Skeletal muscle tissue (tissue), 4 donors: Measurements from ENCODE around the gene MYO1A. TPM values are rescaled to one million over a fixed set of nuclear protein-coding genes. Genes with fewer than 3 reads are reported as not detected.
"Not testable (repeated sequence)": the region's sequence is repeated elsewhere in the genome, so short reads cannot be mapped to it uniquely, and the experiment has no call there.

Experiments
- H3K27ac ChIP-seq: one replicate; pipeline ENCODE4 v1.7.0; 2013; ENCODE audit warnings: mild to moderate bottlenecking, low read depth, low read length, inconsistent platforms
- H3K27me3 ChIP-seq, 3 donors: one replicate each; pipeline ENCODE4 v1.7.0; 2013; ENCODE audit warnings: low read length in 3 of 3; ENCODE audit not compliant: control insufficient read depth in 3 of 3, insufficient read depth in 3 of 3
- H3K36me3 ChIP-seq, 3 donors: one replicate each; pipeline ENCODE4 v1.7.0; 2013; ENCODE audit warnings: low read length in 3 of 3; ENCODE audit not compliant: control insufficient read depth in 3 of 3, insufficient read depth in 3 of 3
- H3K4me1 ChIP-seq, 3 donors: one replicate each; pipeline ENCODE4 v1.7.0; 2013; ENCODE audit warnings: low read length in 3 of 3, mild to moderate bottlenecking in 3 of 3; ENCODE audit not compliant: control insufficient read depth in 3 of 3, insufficient read depth in 3 of 3
- H3K4me3 ChIP-seq, 3 donors: one replicate each; pipeline ENCODE4 v1.7.0; 2013; ENCODE audit warnings: low read length in 3 of 3
- H3K9ac ChIP-seq, 3 donors: one replicate each; pipeline ENCODE4 v1.7.0; 2013; ENCODE audit warnings: low read length in 3 of 3, mild to moderate bottlenecking in 3 of 3, moderate library complexity in 2 of 3, low read depth in 1 of 3
- H3K9me3 ChIP-seq, 3 donors: one replicate each; pipeline ENCODE4 v1.7.0; 2013; ENCODE audit warnings: low read length in 3 of 3; ENCODE audit not compliant: control insufficient read depth in 3 of 3
- total RNA-seq: library from RNA; depleted of rRNA; stranded (reverse); fragments of >200 nt; gene quantifications from one replicate; pipeline ENCODE4 v1.2.3, GENCODE V29; 2014
- donor health status: Osteomylitis.

MYO1A gene
- total RNA-seq, 1 donor from 2014 or later = not detected

GRCh38 chr12:57018906-57019305, 31.0 kb downstream of the MYO1A start:
- H3K27me3 ChIP-seq = peaks cover 6 to 25% (median 22%) of the 10 kb centered on the region in 3 donors
- no peak overlapping the region for H3K4me3 ChIP-seq
- H3K36me3 ChIP-seq = no peaks in the 10 kb centered on the region
- no peak overlapping the region for H3K27ac ChIP-seq
- H3K9ac ChIP-seq = no peak overlapping the region
- H3K9me3 ChIP-seq = no peaks in the 10 kb centered on the region
- no peaks in the 10 kb centered on the region for H3K4me1 ChIP-seq

GRCh38 chr12:57018353-57018752, 31.6 kb downstream of the MYO1A start:
- not testable (repeated sequence) for H3K4me3 ChIP-seq, H3K27ac ChIP-seq, H3K9me3 ChIP-seq, H3K4me1 ChIP-seq, H3K36me3 ChIP-seq, H3K9ac ChIP-seq
- H3K27me3 ChIP-seq = peaks cover 7 to 29% (median 22%) of the 10 kb centered on the region in 3 donors

- no peaks in the 10 kb centered on the region for H3K36me3 ChIP-seq
- no peaks in the 10 kb centered on the region for H3K9me3 ChIP-seq
- H3K4me1 ChIP-seq = no peaks in the 10 kb centered on the region
- H3K27me3 ChIP-seq = peaks cover 7 to 40% (median 22%) of the 10 kb centered on the region in 3 donors
- H3K9ac ChIP-seq = no peak within 1 kb of the TSS
- no peak within 1 kb of the TSS for H3K27ac ChIP-seq
- H3K4me3 ChIP-seq = no peak within 1 kb of the TSS
These were observed 33.6 kb downstream of the MYO1A start, which contains the start of gene TAC3 for GRCh38 chr12:57016348-57016747. TAC3 (minus strand) TSS chr12:57016529; CDS start chr12:57015797, 732 bp downstream.

- H3K9ac ChIP-seq = no peak overlapping the region
- no peaks in the 10 kb centered on the region for H3K4me1 ChIP-seq
- no peak overlapping the region for H3K27ac ChIP-seq
- no peaks in the 10 kb centered on the region for H3K36me3 ChIP-seq
- H3K27me3 ChIP-seq = peaks cover 7 to 40% (median 22%) of the 10 kb centered on the region in 3 donors
- H3K4me3 ChIP-seq = no peak overlapping the region
- no peaks in the 10 kb centered on the region for H3K9me3 ChIP-seq
These were observed 37.1 kb downstream of the MYO1A start for GRCh38 chr12:57012600-57013465.

GRCh38 chr12:57011438-57012424, 38.2 kb downstream of the MYO1A start:
- H3K27ac ChIP-seq = no peak overlapping the region
- H3K9me3 ChIP-seq = no peaks in the 10 kb centered on the region
- H3K27me3 ChIP-seq = peaks cover 7 to 39% (median 22%) of the 10 kb centered on the region in 3 donors
- no peak overlapping the region for H3K4me3 ChIP-seq
- H3K9ac ChIP-seq = no peak overlapping the region
- peaks cover 1 to 4% (median 2%) of the 10 kb centered on the region in 3 donors for H3K4me1 ChIP-seq
- H3K36me3 ChIP-seq = no peaks in the 10 kb centered on the region

GRCh38 chr12:57010627-57011247, 39.2 kb downstream of the MYO1A start:
- no peaks in the 10 kb centered on the region for H3K36me3 ChIP-seq
- H3K4me3 ChIP-seq = no peak overlapping the region
- no peak overlapping the region for H3K27ac ChIP-seq
- H3K27me3 ChIP-seq = peaks cover 6 to 30% (median 16%) of the 10 kb centered on the region in 3 donors
- H3K4me1 ChIP-seq = peaks cover 5 to 8% (median 5%) of the 10 kb centered on the region in 3 donors
- H3K9me3 ChIP-seq = no peaks in the 10 kb centered on the region
- no peak overlapping the region for H3K9ac ChIP-seq

GRCh38 chr12:57009949-57010626, 39.8 kb downstream of the MYO1A start:
- no peak overlapping the region for H3K4me3 ChIP-seq
- peaks cover 10 to 15% (median 12%) of the 10 kb centered on the region in 3 donors for H3K4me1 ChIP-seq
- H3K9ac ChIP-seq = no peak overlapping the region
- H3K36me3 ChIP-seq = no peaks in the 10 kb centered on the region
- no peaks in the 10 kb centered on the region for H3K9me3 ChIP-seq
- no peak overlapping the region for H3K27ac ChIP-seq
- peaks cover 2 to 23% (median 10%) of the 10 kb centered on the region in 3 donors for H3K27me3 ChIP-seq

GRCh38 chr12:57008178-57008577, 41.8 kb downstream of the MYO1A start:
- peaks cover 14 to 16% (median 15%) of the 10 kb centered on the region in 3 donors for H3K36me3 ChIP-seq
- no peak overlapping the region for H3K4me3 ChIP-seq
- H3K27me3 ChIP-seq = peaks cover 0 to 9% (median 0%) of the 10 kb centered on the region in 3 donors

More at GRCh38 chr12:57008178-57008577, 41.8 kb downstream of the MYO1A start:
- H3K9ac ChIP-seq = no peak overlapping the region
- H3K4me1 ChIP-seq = peaks cover 12 to 21% (median 14%) of the 10 kb centered on the region in 3 donors
- H3K9me3 ChIP-seq = no peaks in the 10 kb centered on the region
- H3K27ac ChIP-seq = no peak overlapping the region
